NCI-H226 (cell line): ENCODE measurements around the gene GPR161.
"Not testable (repeated sequence)": the region's sequence is repeated elsewhere in the genome, so short reads cannot be mapped to it uniquely, and the experiment has no call there.

Experiments
- DNase-seq: peaks from one replicate; pipeline ENCODE4 v3.0.0-alpha.2; 2015

GPR161 gene

DNA sequence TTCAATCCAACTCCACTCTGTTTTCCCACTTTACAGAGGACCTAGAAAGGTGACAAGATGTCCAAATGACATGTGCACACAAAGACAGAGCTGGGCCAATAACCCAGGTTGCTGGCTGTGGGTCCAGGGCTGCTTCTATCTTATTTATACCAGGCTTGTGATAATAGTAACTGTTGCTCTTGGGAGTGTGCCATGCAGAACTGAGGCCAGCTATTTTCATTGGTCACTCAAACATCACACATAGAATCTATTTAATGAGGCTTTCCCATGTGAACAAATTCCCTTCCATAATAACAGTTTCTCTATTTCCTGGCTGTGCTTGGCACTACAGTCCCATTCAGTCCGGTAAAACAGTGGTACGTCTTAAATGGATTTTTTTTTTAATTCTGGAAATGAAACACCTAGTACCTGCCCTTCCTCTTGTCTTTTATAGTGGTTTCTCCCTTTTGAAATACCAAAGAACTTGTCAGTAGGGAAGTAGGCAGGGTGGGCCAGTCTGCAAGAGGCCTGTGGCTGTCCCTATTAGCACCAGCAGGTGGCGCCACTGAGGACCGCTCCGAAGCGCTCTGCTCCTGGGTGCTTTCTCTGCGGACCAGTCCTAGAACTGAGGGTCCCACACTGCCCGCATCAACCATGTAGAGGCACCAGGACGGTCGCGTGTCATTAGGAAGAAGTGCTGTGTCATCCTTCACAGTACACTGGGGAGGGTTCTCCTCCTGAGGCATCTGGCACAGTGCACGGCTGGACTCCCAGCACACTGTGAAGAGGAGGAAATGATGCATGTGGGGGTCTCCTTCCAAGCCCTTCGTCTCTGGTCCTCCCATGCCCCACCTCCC lies 52.1 kb downstream of the GPR161 start:
- no peak for DNase-seq

DNA sequence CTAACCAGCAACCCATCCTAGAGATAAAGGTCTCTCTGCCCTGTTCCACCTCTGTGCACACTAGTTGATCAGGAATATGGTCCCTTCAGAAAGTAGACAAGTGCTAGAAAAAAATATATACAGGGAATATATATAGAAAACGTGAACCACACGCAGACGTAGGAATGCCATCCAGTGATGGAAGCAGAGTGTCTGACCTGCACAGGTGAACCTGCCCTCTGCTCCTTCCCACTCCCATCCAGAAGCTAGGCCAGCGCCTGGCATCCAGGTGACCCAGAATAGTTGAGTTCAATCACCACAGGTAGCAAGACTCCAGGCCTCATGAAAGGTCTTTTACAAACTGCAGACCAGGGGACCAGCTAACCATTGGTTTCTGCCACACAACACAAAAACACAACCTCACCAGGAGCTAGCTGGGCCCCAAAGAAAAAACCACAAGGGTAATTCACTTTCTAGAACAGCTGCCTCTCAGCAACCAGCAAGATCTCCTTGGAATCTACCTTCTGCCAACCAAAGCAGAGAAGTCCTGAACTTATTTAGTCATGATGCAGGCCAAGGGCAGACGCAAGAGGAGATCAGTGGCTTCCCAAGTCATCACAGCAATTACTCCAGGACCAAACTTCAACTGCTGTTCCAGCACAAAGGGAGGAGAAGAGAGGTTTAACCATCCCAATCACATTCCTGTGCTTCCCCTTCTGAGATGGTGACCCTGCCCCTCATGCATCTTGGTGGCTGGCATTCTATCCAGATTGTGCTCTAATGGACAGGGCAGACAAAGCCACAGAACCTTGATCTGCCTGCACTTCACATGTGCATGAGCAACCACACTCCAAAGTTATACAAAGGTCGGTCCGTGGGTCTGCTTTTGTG lies 53.0 kb downstream of the GPR161 start:
- DNase-seq, result no peak

DNA sequence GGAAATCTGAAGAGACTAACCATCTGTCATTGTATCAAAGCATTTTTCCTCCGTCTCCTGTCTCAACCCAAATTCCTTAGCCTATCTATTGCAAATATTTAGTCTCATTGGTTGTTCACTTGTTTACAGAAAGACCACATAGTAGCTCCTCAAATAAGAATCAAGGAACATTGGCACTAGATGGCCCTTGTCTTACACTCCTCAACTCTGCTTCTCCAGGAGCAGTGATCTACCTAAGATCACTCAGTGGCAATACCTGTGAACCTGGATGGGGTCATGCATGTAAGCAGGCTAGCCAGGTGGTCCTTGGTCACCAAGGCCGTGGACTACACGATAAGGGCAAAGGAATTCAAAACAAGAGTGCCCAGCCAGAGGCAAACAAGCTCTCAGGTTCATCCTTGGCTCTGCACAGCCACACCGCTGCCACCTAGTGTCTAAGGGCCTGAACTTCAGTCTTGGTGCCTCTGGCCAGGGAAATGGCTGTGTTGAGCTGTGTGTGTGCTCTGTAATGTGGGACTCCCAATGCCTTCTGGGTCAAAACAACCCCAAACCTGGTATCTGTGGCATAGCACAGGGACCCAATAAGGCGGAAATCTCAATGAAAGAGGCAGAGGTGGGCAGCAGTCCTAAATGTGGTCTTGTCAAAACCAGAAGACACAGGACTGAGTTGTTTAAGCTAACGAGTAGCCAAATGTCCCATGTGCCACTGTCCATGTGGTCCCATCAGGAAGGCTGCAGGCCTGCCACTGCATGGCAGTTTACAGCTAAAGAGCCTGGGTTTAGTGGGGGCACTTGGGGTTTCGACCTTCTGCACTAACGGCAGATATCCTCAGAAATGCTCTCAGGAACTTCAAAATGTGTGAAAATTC lies 54.5 kb downstream of the GPR161 start:
- DNase-seq, result peak; percentile 56

DNA sequence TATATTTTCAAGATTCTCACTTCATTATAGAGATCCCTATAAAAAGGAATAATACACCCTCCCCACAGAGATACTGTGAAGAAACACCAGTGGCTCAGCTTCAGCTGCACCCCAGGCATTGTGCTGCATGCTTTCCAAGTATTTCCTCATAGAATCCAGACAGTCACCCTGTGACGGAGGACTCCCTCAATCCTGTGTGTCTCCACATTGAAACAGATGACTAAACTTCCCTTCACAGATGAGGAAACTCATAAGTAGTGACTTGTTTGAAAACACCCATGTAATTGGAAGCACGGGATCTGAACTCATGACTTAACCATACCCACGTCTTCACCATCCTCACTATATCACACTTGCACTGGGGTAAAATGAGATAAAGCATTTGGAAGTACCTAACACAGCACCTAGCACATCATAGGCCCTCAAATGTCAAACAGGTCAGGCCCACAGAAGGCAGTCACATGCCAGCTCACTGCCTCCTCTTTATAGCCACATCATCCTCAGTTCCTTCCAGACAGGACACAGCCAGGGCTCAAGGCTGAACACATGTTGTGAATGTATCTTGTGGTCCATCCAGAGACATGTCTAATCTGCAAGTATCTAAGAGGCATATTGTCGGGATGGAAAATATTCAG lies 55.2 kb downstream of the GPR161 start:
- peak; percentile 11 for DNase-seq

DNA sequence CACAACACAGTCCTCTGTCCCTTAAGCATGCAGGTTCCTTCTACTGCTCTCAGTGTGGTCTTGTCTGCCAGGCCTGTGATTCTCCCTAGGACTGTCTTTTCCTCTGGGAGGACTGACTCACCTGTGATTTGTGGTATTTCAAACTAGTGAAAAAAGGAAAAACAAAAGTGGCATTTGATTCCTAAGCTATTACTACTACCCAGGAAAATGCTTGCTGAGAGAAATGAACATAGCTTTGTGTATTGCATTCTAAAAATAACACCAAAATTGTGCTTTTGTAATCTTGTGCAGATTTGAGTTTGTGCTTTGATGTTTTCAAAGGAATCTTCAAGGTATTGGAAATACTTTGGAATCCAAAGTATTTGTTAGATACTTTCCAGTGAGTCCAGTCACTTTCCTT lies 57.0 kb downstream of the GPR161 start:
- DNase-seq, result peak; percentile 7

DNA sequence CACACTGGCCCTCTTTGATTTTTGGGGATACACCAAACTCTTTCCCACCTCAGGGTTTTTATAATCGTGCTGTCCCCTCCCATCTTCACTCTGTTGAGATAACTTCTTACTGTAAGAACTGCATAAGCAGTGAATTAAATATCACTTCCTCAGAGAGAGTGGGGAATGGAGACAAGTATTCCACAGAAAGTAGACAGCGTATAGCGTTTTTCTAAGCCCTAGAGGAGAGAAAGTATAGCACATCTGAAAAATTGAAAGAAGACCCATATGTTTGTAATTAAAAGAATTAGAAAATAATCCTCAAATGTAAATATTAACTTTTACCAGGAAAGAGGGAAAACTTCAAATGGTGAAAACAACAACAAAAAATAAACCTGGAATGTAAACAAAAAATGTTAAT lies 67.3 kb downstream of the GPR161 start:
- DNase-seq, result no peak

DNA sequence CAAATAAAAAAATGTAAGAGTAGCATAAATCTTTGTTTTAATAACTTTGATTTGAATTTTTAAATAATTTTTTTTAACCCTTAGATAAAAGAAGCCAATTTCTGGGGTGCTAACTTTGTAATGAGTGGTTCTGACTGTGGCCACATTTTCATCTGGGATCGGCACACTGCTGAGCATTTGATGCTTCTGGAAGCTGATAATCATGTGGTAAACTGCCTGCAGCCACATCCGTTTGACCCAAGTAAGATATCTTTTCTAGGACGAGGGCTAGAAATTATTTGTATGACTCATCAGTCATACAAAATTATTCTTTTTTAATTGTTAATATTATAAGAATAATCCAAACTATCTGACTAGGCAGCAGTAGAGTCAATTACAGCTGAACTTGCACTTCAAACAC lies 71.2 kb downstream of the GPR161 start:
- no peak for DNase-seq

DNA sequence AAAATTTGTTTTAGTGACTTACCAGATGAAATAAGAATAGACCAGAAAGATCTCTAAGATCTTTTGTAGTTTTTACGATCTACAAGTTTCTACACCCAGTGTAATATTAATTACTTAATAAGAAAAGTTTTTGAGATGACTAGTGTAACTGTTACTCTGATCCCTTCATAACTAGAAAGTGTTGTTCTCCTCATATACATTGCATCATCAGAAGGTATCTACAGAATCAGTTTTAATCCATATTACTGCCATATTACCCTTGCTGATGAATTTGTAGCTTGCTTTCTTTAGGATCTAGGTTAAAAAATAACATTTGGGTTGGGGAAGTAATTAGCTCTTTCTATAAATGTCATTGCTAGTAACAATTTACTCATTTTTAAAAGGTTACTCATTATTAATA lies 72.5 kb downstream of the GPR161 start:
- DNase-seq, result no peak

DNA sequence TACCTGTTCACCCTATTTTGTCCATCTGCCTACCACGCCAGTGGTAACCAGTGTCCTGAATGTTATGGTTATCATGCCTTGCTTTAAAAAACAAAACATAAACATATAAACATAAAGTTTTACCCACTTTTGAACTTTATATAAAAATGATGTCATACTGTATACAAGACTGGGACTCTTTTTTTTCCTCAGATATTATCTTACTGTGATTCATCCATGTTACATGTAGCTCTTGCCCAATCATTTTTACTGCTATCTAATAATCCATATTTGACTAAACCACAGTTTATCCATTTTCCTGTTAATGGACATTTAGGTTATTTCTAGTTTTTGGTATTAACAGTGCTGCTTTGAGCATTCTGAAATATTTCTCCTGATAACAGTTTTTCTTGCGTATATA lies 78.8 kb downstream of the GPR161 start:
- DNase-seq, result no peak

DNA sequence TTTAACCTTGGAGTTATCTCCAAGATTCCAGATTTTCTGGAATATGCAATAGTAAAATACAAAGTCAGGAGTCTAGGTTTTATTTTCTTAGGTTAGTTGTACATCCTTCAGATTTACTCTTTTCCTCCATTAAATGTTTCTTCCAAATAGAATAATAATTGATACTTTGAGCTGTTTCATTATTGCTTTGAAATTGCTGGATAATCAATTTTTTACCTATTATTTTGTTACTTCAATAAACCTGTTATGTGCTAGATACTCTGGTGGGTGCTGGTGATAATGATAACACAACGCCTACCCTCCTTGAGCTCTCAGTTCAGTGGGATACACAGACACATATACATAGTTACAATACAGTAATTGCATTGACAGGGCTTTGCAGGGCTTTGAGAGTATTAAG lies 79.4 kb downstream of the GPR161 start:
- no peak for DNase-seq

DNA sequence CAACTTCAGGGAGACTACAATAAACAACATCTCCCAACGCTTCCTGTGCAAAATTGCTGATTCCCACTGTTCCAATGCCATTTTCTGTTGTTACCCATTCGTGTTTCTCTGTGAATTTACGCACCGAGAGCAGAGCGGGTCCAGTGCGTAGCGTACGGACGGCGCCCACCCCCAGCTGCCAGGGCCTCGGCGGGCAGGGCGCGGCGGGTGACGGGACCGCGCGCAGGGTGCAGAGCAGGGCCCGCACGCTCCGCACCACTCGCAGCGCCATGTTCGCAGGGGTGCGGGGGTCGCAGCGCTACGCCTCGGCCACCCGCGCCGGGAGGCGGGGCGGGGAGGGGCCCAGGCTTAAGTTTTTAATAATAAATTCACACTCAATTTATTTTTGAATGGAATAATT lies 80.6 kb downstream of the GPR161 start:
- DNase-seq, result not testable (repeated sequence)

DNA sequence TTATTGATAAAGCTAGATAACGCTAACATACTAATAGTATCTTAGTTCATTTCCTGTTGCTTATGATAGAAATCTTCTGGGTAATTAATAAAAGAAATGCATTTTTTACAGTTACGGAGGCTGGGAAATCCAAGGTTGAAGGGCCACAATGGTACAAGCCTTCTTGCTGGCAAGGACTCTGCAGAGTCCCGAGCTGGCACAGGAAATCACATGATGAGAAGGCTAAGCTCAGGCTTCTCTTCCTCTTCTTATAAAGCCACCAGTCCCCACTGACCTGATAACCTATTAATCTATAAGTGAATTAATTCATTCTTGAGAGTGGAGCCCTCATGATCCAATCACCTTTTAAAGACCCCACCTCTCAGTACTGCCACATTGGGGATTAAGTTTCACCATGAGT lies 82.6 kb downstream of the GPR161 start:
- DNase-seq, result no peak

DNA sequence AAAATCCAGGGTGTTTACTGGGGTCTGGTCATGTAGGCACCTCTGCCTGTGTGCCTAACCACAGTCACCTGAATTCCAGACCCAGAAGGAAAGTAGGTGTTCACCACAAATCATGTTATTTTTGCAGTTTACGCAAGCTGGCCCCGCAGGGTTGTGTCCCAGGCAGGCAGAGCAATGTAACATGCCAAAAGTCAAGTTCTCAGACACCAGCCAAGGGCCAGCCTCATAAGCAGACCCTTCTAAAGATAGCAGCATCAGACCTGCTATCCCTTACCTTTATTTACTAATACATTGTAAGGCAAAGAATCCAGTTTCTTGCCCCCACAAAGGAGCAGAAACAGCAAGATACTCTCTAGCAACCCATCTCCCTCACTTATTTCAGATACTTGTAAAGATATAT lies 83.0 kb downstream of the GPR161 start:
- no peak for DNase-seq

DNA sequence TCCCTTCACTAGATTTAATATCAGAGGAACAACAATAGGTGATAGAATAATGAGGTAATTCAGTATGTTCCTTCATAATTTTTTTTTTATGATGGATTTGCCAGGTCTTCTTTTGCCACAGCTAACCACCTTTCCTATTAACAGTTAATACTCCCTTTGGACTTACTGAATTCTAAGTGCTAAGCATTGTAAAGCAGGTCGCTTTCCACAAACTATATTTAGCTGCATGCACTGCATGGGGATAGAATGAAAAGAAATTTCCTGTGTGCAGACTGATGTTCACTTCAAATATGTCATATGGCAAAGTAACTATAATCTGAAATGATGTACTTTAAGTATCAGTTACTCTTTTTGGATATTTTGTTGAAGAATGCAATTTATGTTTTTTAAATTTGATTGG lies 85.8 kb downstream of the GPR161 start:
- no peak for DNase-seq

DNA sequence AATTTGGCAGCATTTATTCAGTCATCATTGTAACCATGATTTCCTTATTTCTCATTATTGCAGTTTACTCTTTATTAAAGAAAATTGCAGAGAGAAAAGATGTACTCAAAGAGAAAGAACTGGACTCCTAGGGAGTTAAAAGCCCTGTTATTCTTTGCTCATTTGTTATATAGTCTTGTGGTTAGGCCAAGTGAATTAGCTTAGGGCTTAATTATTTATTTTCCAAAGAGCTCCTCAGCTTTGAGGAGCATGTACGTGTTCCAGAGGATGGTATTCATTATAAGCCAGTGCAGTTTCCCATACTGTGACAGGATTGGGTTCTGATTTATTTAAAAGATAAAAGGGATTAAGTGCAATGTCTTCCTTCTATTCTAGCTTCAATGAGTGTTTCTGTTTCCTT lies 86.4 kb downstream of the GPR161 start:
- no peak for DNase-seq

DNA sequence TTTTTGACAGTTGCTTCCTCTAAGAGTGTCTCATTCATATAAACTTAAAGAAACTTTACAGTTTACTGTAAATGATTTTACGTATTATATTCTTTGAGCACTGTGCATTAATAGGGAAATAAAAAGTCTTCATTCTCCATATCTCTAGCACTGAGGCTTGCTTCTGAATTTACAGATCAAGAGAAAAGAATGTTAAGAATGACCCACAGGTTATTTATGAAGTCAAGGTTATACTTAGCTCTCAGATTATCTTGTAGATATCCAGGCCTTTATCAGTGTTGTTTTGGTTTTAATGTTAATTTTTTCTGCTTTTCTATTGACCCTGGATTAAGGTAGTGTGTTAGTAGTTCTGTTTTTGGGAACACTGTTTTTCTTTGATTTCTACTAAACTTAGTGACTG lies 91.4 kb downstream of the GPR161 start:
- no peak for DNase-seq

DNA sequence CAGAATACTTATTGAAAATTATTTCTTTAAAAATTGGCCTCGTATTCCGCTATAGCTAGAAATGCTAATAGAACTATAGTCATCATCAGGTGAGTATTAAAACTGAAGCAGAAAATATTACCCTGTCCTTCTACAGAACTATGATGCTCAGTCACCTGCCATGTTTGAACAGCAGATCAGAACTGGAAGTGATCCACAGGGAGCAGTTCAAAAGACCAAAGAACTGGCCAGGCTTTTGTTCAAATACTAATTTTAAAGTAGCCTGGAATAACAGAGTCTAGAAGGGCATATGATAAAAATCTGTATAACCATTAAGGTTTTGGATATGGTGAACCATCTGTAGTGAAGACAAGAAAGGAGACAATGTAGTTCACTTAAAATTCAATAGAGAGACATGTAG lies 94.4 kb downstream of the GPR161 start:
- no peak for DNase-seq

DNA sequence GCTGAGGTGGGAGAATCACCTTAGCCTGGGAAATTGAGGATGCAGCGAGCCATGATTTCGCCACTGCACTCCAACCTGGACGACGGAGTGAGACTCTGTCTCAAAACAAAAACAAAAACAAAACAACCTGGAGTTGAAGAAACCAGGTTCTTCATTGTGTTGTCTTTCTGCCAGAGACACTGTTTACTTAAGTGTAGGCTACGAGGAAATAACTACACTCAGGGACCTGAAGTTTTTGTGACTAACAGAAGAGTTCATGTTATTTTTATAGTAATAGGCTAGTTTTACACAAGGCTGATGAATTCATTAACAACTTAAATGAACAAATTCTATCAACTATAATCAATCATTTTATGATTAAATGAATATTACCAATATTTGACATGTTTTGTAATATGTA lies 101.4 kb downstream of the GPR161 start:
- DNase-seq, result no peak

DNA sequence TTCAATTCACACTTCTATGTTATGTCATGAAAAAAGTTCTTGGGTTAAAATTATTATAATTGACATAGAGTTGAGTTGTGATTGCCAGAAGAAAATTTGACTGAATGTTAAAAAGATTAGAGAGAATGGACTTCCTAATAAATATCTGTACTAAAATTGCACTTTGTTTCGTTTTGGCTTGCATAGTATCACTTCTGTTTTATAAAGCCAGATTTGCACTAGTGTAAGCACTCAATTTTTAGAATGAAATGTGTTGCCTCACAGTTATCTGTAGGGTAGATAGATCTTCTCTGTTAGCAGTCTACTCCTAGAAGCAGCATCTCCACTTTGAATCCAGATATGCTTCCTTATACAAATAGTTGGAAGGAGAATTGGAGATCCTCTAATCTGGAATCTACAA lies 104.7 kb downstream of the GPR161 start:
- DNase-seq, result no peak

DNA sequence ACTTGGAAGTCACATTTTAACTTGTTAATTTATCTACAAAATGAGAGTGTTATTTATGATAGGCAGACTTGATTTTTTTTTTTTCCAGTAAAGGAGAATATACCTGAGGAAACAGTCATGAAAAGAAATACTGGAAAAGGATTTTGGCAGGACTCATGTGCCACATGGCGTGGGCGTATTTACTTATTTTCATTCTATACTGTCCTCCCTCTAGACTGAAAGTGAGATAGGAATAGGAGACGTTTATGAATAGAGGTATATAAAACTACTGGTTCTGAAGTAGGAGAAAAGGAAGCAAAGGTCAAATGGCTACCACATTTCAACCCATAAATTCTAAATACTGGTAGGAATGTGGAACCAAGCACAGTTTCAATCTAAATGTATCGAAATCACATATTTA lies 105.1 kb downstream of the GPR161 start:
- no peak for DNase-seq

DNA sequence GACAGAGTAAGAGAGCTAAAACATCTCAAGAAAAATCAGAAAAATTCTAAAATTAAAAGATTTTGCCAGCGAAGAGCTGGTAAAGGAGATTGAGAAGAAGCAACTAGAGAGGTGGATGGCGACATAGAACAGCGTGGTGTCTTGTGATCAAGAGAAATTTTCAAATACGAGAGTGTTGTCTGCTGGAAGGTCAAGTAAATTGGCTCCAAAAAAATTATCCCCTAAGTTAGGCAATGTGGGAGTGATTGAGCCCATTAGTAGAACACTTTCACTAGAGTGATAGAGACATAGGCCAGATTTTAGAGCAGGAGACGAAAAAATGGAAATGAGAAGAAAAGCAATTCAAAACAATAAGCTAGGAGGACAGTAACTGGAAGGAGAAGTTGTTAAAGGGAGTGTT lies 105.5 kb downstream of the GPR161 start:
- no peak for DNase-seq
